ENCODE results near the gene PDZD8.
"Not testable (repeated sequence)": the region's sequence is repeated elsewhere in the genome, so short reads cannot be mapped to it uniquely, and the experiment has no call there.

The PDZD8 gene

DNA sequence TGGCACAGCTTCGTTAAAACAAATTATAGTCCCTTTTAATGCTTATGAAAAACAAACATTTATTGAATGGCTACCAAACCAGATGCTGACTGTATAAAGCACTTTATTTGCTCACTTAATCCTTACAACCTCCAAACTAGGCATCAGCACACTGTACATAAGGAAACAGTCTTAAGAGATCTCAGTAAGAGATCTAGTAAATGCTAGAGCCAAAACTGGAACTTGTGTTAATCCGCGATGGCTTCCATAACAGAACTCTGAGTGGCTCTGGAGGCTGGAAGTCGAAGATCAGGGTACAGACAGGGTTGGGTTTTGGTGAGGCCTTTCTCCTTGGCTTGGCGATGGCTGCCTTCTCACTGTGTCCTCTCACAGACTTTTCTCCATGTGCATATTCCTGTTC lies 27.0 kb downstream of the PDZD8 start:
- no peak for DNase-seq (ENCODE audit: low spot score)

GRCh38 chr10:117346574-117346973 lies 28.7 kb downstream of the PDZD8 start:
- peak; percentile 32 for DNase-seq (ENCODE audit: low spot score)

DNA sequence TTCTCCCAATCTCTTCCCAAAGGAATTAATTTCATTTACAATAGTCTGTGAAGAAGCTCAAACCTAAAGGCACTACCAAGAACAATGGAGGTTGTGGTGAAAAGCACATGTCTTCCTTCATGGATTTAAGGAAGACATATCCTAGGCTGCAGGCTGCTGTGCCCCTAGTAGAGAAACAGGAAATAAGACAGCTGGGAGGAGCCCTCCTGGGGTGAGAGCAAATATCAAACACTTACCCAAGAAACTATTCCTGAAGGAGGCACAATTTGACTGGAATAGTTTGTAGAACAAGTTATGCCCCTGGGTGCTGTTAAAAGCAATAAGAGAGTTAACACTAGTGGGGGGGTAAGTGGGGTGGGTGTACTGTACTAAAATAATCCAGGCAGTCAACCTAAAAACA lies 30.1 kb downstream of the PDZD8 start:
- DNase-seq (ENCODE audit: low spot score), result peak; percentile 26

DNA sequence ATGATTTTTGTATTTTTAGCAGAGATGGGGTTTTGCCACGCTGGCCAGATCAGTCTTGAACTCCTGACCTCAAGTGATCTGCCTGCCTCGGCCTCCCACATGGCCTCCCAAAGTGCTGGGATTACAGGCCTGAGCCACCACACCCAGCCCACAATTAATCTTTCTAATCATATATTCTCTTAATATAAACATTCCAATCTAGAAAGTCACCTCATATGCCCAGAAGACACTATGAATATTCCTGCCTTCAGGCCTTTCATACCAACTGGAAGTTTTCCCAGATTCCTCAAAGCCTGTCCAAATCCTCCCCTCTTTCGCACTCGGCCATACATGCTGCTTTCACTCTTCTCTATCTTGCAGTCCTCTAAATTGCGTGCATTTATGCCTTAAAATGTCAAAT lies 32.6 kb downstream of the PDZD8 start:
- DNase-seq (ENCODE audit: low spot score), result no peak

DNA sequence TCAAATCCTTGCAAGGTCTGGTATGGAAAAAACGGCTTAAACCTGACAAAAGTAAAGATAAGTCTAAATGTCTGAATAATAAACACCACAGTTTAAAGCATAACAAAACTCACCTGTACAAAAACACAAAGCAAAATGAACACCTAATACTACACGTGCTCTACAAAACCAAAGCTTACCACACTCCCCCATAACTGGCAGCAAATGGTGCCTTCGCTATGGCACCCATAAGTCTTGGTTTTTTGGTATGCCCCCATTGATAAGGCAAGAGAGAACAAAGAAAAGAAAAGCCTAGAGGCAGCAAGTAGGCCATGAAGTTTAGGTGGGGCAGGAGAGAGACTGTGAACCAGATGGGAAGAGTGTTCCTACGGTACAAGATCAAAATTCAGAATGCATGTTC lies 34.2 kb downstream of the PDZD8 start:
- no peak for DNase-seq (ENCODE audit: low spot score)

- no peak for DNase-seq (ENCODE audit: low spot score)
Observed at GRCh38 chr10:117339979-117340378, 35.3 kb downstream of the PDZD8 start.

DNA sequence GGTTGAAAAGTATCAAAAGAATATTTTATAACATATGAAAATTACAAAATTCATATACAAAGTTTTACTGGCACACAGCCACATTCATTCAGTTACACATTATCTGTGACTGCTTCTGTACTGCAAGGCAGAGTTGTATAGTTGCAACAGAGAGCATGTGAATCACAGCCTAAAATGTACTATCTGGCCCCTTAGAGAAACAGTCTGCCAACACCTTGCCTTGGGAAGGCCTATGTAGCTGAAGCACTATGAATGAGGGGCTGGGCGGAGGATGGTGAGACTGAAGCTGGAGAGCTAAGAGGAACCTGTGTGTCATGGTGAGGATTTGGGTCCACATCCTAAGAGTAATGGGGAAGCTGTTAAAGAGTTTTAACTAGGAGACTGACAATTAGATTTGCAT lies 35.7 kb downstream of the PDZD8 start:
- DNase-seq (ENCODE audit: low spot score), result no peak

GRCh38 chr10:117334926-117335325 lies 40.3 kb downstream of the PDZD8 start:
- DNase-seq (ENCODE audit: low spot score), result no peak

GRCh38 chr10:117334066-117334465 lies 41.2 kb downstream of the PDZD8 start:
- no peak for DNase-seq (ENCODE audit: low spot score)

DNA sequence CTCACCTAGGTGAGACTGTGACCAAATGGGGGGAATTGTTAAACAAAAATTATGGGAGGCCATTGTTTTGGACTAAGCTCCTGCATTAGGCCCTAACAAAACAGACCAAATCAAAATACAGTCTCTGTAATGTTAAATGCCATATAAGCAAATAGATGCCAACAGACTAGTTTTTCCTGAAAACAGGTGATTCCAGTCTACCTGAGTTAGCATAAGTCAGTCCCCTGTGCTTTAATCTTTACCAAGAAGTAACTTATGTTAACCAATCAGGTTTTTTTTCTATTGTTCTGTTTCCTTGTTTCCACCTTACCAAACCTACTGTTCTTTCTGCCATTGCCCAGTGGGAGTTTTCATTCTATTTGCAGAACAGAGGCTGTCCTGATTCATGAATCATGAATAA lies 48.0 kb downstream of the PDZD8 start:
- no peak for DNase-seq (ENCODE audit: low spot score)

GRCh38 chr10:117324367-117324766 lies 50.9 kb downstream of the PDZD8 start:
- no peak for DNase-seq (ENCODE audit: low spot score)

DNA sequence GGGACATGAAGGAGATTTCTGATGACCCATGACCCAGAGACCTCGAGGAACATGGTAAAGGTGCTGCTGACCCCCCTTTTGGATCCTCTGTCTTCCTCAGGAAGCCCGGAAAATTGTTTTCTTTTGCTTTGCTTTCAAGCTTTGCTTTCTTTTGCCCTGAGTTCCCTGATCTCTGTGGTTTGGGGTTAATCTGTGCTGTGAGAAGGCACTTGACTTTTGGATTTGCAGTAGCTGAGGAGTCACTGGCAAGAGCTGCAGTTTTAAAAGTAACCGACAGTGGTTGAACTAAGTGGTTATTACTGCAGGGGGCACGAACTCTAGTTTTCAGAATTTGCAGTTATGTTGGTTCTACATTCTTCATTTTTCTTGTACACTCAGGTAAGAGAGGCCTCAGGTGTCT lies 53.0 kb downstream of the PDZD8 start:
- no peak for DNase-seq (ENCODE audit: low spot score)

- peak; percentile 39 for DNase-seq (ENCODE audit: low spot score)
Observed at GRCh38 chr10:117320050-117320665, 55.1 kb downstream of the PDZD8 start.

DNA sequence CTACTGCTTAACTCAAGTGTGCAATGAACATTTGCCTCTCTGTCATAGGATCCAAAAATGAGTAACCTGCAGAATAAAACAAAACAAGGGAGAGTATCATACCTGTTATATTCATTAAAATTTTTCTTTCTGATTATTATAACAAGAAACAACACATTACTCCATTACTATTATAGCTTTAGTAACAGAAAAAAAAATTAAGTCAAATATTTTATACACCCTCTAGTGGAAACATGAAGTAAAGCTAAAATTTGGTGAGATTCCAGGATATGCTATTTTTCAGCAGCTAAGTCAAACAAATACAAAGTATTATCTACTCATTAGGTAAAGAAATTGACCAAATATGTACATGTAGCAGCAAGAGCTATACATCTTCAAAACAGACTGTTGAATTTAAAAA lies 56.3 kb downstream of the PDZD8 start:
- no peak for DNase-seq (ENCODE audit: low spot score)

GRCh38 chr10:117316701-117317100 lies 58.5 kb downstream of the PDZD8 start:
- DNase-seq (ENCODE audit: low spot score), result no peak

DNA sequence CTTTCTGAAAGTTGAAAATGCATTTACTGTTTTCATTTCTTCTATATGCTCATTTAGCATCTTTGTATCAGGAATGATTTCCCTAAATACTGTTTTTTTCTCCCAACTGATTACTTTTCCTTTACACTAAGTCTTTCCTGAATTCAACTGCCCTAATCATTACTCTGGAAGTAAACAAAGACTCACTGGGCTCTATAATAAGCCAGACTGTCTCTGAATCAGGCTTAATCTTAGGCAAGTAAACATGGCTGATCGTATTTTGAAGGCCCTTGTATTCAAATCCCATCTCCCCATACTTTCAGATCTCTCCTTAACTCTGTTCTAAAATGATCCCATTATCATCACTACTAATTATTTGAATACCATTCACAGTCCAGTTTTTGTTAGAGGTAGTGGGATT lies 61.6 kb downstream of the PDZD8 start:
- DNase-seq (ENCODE audit: low spot score), result no peak

DNA sequence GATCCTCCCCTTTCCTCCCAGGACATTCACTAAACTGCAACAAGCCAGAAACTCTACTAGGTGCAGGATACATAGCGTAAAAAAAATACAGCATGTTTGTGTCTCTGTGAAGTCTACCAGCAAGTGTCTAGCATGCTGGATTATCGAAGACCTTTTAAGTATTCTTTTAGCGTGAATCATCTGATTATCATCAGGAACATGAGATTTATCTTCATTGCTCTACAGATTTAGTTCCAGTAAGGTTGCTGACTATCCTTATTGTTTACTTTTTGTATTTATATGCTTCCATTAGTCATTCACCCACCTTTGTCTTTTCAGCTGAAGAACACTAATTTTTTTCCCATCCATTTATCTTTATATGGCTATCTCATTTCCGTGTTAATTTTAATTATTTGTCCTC lies 62.8 kb downstream of the PDZD8 start:
- DNase-seq (ENCODE audit: low spot score), result no peak

GRCh38 chr10:117311261-117311660 lies 64.0 kb downstream of the PDZD8 start:
- no peak for DNase-seq (ENCODE audit: low spot score)

- DNase-seq (ENCODE audit: low spot score), result no peak
Observed at GRCh38 chr10:117306674-117307073, 68.6 kb downstream of the PDZD8 start.

- not testable (repeated sequence) for DNase-seq (ENCODE audit: low spot score)
Observed at GRCh38 chr10:117303451-117303850, 71.8 kb downstream of the PDZD8 start.

DNA sequence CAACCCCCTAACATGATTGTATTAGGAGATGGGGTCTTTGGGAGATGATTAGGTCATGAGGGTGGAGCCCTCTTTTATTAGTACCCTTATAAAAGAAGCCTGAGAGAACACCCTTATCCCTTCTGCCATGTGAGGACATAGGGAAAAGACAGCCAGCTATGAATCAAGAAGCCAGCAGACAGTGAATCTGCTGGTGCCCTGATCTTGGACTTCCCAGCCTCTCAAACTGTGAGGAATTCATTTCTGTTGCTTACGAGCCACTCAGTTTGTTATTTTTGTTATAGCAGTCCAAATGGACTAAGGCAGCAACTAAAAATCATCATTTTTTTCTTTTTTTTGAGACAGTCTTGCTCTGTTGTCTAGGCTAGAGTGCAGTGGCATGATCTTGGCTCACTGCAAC lies 74.6 kb downstream of the PDZD8 start:
- DNase-seq (ENCODE audit: low spot score), result no peak

DNA sequence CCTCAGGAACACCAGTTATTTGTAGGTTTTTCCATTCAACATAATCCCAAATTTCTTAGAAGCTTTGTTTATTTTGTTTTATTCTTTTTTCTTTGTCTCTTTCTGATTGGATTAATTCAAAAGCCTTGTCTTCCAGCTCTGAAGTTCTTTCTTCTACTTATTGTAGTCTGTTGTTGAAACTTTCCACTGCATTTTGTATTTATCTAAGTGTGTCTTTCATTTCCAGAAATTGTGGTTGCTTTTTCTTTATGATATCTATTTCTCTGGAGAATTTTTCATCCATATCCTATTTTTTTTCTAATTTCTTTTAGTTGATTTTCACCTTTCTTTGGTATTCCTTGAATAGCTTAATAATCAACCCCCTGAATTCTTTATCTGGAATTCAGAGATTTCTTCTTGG lies 75.8 kb downstream of the PDZD8 start:
- DNase-seq (ENCODE audit: low spot score), result no peak

DNA sequence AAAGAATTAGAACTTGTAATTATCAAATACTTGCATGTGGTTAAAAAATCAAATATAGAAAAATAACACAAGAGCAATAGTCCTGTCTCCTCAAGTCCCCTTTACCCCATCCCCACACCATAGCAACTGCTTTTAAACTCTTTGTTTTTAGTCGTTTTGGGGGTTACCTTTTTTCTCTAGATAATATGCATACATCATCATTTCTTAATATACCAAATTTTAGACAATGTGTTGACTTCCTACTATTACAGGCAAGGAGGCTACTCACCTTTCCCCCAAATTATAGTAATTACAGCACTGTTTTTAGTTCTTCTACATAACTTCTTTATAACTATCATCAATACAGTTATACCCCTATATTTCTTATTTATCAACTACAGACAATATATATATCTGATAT lies 77.0 kb downstream of the PDZD8 start:
- DNase-seq (ENCODE audit: low spot score), result no peak

GRCh38 chr10:117294735-117295134 lies 80.5 kb downstream of the PDZD8 start:
- DNase-seq (ENCODE audit: low spot score), result no peak
